Fibroblast of mammary gland (primary cell): ENCODE measurements around the gene CCDC92B.
"Not testable (repeated sequence)": the region's sequence is repeated elsewhere in the genome, so short reads cannot be mapped to it uniquely, and the experiment has no call there.

ENCODE experiments used
- DNase-seq: peaks from one replicate; pipeline ENCODE4 v3.0.0-alpha.2; 2010; ENCODE audit warnings: low read depth
- H3K4me3 ChIP-seq: 2 replicates; pipeline ENCODE4 v1.5.1; 2011; ENCODE audit warnings: low read depth, mild to moderate bottlenecking, low read length, moderate library complexity; ENCODE audit not compliant: control insufficient read depth
- TF ChIP-seq, protein P1 (sequence below): conservative IDR thresholded peaks from 2 replicates; pipeline ENCODE4 v1.5.1; 2011; ENCODE audit warnings: low read depth, low read length, inconsistent platforms; ENCODE audit not compliant: control insufficient read depth, insufficient read depth

Gene CCDC92B

DNA sequence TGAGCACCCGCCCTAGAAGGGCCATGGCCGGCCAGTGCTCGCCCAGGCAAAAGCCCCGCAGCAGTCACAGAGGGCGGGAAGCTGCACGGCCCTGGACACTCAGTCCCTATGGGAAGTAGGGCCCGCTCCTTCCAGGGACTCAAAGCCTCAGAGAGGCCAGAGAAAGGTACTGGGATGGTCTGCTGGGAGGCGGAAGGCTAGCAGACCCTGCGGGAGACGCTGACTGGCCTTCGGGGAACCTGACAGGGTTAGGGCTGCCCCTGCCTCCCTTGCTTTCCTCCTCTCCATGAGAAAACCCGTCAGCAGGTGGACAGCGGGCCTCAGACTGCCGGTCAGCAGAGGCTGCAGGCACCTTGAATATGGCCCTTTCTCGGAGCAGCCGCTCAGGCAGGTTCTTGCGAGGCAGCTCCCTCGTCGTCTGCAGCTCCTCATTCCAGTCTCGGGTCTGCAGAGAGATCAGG lies 49.4 kb downstream of the CCDC92B start:
- DNase-seq: no peak
- TF ChIP-seq, protein P1, sequence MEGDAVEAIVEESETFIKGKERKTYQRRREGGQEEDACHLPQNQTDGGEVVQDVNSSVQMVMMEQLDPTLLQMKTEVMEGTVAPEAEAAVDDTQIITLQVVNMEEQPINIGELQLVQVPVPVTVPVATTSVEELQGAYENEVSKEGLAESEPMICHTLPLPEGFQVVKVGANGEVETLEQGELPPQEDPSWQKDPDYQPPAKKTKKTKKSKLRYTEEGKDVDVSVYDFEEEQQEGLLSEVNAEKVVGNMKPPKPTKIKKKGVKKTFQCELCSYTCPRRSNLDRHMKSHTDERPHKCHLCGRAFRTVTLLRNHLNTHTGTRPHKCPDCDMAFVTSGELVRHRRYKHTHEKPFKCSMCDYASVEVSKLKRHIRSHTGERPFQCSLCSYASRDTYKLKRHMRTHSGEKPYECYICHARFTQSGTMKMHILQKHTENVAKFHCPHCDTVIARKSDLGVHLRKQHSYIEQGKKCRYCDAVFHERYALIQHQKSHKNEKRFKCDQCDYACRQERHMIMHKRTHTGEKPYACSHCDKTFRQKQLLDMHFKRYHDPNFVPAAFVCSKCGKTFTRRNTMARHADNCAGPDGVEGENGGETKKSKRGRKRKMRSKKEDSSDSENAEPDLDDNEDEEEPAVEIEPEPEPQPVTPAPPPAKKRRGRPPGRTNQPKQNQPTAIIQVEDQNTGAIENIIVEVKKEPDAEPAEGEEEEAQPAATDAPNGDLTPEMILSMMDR: no peak
- no peak overlapping the region for H3K4me3 ChIP-seq

- DNase-seq, H3K4me3 ChIP-seq: not testable (repeated sequence)
Observed at GRCh38 chr17:2699216-2699805, 50.1 kb downstream of the CCDC92B start.

GRCh38 chr17:2697611-2698162 lies 51.8 kb downstream of the CCDC92B start:
- H3K4me3 ChIP-seq: no peak overlapping the region
- DNase-seq: no peak
- TF ChIP-seq, protein P1: no peak

DNA sequence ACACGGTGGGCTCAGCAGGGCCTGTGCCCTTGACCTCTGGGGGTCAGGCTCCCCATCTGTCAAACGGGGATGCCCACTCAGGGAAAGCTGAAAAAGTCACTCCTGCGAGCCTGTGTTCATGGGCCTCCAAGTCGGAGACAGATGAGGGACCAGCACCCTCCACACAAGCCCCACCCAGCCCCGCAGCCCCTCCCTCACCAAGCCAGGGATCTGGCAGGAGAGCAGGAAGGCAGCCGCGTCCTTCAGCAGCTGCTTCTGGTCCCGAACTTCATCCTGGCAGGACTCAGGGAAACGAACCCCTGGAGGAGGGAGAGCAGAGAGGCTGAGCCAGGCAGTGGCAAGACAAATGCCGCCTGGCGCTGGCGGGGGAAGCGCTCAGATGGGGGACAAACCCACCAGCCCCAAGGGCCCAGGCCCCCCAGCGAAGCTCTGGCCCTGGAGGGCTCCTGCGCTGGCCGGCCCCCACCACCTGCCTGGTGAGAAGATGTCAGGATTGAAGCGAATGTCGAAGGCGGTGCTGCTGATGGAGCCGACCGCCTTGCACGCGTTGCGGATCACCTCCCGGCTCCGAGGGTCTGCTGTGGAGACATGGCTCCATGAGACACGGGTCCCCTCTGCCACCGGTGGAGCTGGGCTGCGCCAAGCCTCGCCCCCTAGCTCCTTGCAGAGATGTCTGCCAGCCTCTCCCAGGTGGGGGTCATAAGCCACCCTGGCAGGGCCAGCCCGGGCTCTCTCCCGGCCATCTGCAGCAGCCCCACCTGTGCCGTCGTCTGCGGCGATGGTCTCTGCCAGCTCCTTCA lies 53.3 kb downstream of the CCDC92B start:
- DNase-seq: no peak
- TF ChIP-seq, protein P1: no peak
- H3K4me3 ChIP-seq: no peak overlapping the region

DNA sequence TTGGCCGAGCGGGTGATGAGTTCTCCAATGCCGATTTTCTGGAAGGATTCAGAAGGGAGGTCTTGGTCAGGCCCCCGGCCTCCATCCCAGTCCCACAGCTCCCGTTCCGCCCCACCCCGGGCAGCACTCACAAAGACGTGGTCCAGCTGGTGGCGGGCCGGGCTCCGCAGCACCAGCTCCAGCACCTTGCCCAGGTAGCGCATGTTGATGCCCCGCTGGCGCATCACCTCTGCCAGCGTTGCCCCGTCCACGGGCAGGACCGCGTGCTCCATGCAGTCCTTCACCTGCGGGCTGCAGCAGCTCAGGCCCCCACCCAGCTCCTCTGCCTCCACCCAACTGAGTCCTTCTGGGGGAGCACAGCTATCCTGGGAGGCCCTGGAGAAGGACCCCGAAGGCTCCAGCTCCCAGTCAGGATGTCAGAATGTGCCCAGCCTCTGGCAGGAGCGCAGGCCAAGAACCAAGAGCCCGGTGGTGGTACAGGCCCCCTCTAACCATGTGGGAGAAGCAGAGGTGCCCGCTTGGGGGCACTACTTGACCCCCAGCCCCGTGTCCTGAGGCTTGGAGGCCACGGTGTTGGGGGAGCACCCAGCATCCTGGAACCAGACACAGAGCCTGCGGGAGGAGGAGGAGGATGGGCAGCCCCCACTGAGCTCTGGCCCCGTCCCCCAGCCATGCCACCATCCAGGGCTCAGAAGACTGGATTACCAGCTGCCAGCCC lies 54.0 kb downstream of the CCDC92B start:
- no peak for DNase-seq
- TF ChIP-seq, protein P1: no peak
- no peak overlapping the region for H3K4me3 ChIP-seq

GRCh38 chr17:2694381-2695242 lies 54.8 kb downstream of the CCDC92B start:
- TF ChIP-seq, protein P1: no peak
- no peak for DNase-seq
- H3K4me3 ChIP-seq: no peak overlapping the region
